GM18951 (cell line): ENCODE measurements around the gene NUP62.
A peak's percentile ranks its signal among the peaks of the same experiment; 100 is the strongest.

ENCODE experiments used
- POLR2A ChIP-seq: IDR thresholded peaks from 4 replicates; pipeline ENCODE4 v1.6.1; 2011; ENCODE audit warnings: mild to moderate bottlenecking; ENCODE audit not compliant: insufficient read length, insufficient read depth; ENCODE audit errors: extremely low read depth
- in situ Hi-C: fragments of 300-500 bp; cut with MboI; formaldehyde crosslinking; loops from one replicate; pipeline ENCODE4 v1.12.0; 2022; ENCODE audit warnings: low sequenced_read_pairs, mixed read lengths, inconsistent platforms; ENCODE audit not compliant: unreplicated experiment

NUP62 gene

GRCh38 chr19:49912965-49913685, 16.2 kb downstream of the NUP62 start:
- no peak for TF ChIP-seq POLR2A
- in situ Hi-C loops, result no loop called here

GRCh38 chr19:49911381-49912145, 17.7 kb downstream of the NUP62 start:
- in situ Hi-C loops, result no loop called here
- TF ChIP-seq POLR2A, result peak; percentile 55

- TF ChIP-seq POLR2A, result peak; percentile 30
- in situ Hi-C loops, result no loop called here
Measured at GRCh38 chr19:49910179-49910578, 19.1 kb downstream of the NUP62 start.

- in situ Hi-C loops, result no loop called here
- no peak for TF ChIP-seq POLR2A
Measured at GRCh38 chr19:49908480-49909420, 20.6 kb downstream of the NUP62 start.

- in situ Hi-C loops, result no loop called here
- TF ChIP-seq POLR2A, result no peak
Measured at GRCh38 chr19:49907745-49908446, 21.4 kb downstream of the NUP62 start.

GRCh38 chr19:49906879-49907564, 22.3 kb downstream of the NUP62 start:
- no peak for TF ChIP-seq POLR2A
- in situ Hi-C loops, result no loop called here

GRCh38 chr19:49904136-49904535, 25.2 kb downstream of the NUP62 start:
- in situ Hi-C loops, result no loop called here
- TF ChIP-seq POLR2A, result no peak

- peak; percentile 70 for TF ChIP-seq POLR2A
- in situ Hi-C loops, result no loop called here
Measured at GRCh38 chr19:49896863-49897621, 32.3 kb downstream of the NUP62 start, which contains the start of gene IL4I1. Gene IL4I1, minus strand, starts transcription at chr19:49896887. Its CDS starts 727 bp downstream, at chr19:49896160.

- in situ Hi-C loops, result no loop called here
- TF ChIP-seq POLR2A, result peak; percentile 45
Measured at GRCh38 chr19:49895566-49896297, 33.6 kb downstream of the NUP62 start.

- peak; percentile 37 for TF ChIP-seq POLR2A
- in situ Hi-C loops, result no loop called here
Measured at GRCh38 chr19:49894879-49895565, 34.3 kb downstream of the NUP62 start.
